Measurements from ENCODE around the gene CDK4.
"Not testable (repeated sequence)": the region's sequence is repeated elsewhere in the genome, so short reads cannot be mapped to it uniquely, and the experiment has no call there.

CDK4 gene

DNA sequence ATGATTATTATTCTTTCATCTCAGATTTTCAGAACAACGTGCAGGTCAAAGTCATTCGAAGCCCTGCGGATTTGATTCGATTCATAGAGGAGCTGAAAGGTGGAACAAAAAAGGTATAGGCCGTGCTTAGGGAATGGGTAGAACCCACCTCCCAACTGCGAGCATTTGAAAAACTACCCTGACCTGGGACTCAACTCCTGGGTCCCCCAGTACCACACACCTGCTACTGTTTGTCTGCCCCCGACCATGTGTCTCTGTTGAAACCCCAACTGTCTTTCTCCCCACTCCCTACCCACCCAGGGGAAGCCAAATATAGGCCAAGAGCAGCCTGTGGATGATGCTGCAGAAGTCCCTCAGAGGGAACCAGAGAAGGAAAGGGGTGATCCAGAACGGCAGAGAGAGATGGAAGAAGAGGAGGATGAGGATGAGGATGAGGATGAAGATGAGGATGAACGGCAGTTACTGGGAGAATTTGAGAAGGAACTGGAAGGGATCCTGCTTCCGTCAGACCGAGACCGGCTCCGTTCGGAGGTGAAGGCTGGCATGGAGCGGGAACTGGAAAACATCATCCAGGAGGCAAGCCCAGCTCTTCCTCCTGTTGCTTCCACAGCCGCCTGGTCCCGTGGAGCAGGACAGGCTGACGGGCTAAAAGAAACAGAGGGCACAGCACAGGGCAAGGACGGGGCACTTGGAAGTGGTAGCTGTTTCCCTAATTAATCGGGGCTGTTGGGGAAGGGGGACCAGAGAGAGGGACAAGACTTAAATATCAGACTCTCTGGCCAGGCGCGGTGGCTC is 34.1 kb downstream of the CDK4 start:
- H3K36me3 Mint-ChIP-seq, result peaks cover 47% of the 10 kb centered on the region
- H3K27me3 Mint-ChIP-seq, result no peaks in the 10 kb centered on the region
- H3K9me3 Mint-ChIP-seq, result no peaks in the 10 kb centered on the region
- no peak overlapping the region for H3K4me3 Mint-ChIP-seq
- H3K4me1 Mint-ChIP-seq, result peaks cover 3% of the 10 kb centered on the region
- peak overlapping the region; percentile 11 for H3K27ac Mint-ChIP-seq
- DNase-seq, result no peak
- CTCF ChIA-PET, result no interaction called here

DNA sequence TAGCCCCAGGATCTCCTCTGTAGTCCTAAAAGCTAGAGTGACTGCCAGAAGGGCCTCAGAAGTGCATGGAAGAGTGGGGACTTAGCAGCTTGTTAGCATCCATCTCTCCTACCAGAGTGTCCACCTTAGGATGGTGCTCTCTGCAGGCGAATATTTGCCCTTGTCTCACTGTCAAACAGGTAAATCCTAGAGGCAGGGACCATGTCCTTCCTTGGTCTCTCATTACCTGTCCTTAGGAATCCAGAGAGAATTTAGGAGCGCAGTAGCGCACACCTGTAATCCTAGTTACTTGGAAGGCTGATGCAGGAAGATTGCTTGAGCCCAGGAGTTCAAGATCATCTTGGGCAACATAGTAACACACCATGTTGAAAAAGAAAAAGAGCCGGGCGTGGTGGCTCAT is 35.0 kb downstream of the CDK4 start:
- CTCF ChIA-PET, result no interaction called here
- Mint-ChIP-seq H3K27ac (no peak overlapping the region), H3K4me3 (no peak overlapping the region), H3K9me3 (no peaks in the 10 kb centered on the region), H3K36me3 (peaks cover 50% of the 10 kb centered on the region), H3K4me1 (peaks cover 3% of the 10 kb centered on the region), H3K27me3 (no peaks in the 10 kb centered on the region)
- no peak for DNase-seq

DNA sequence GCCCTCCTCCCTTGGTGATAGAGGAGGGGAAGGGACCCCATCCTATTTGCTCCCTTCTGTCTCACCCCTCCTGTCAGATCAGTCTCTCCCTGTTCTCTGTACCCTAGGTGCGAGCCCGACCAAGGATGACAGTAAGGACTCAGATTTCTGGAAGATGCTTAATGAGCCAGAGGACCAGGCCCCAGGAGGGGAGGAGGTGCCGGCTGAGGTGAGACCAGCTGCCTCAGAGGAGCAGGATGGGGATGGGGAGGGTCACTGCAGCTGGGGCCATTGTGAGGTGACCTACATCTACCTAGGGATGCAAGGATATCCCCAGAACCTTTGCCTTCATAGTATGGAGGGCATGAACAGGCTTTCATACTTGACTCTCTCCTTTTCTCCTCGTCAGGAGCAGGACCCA is 35.8 kb downstream of the CDK4 start:
- H3K4me3 Mint-ChIP-seq, result no peak overlapping the region
- H3K9me3 Mint-ChIP-seq, result no peaks in the 10 kb centered on the region
- no peak for DNase-seq
- no peak overlapping the region for H3K27ac Mint-ChIP-seq
- peaks cover 51% of the 10 kb centered on the region for H3K36me3 Mint-ChIP-seq
- peaks cover 3% of the 10 kb centered on the region for H3K4me1 Mint-ChIP-seq
- no peaks in the 10 kb centered on the region for H3K27me3 Mint-ChIP-seq
- CTCF ChIA-PET, result no interaction called here

DNA sequence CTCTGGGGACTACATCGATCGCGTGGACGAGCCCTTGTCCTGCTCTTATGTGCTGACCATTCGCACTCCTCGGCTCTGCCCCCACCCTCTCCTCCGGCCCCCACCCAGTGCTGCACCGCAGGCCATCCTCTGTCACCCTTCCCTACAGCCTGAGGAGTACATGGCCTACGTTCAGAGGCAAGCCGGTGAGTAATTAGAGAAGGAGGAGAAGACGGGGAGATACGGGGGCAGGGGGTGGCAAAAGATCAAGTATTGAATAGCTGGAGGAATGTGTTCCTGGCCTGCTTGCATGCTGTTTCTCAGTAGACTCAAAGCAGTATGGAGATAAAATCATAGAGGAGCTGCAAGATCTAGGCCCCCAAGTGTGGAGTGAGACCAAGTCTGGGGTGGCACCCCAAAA is 36.3 kb downstream of the CDK4 start:
- CTCF ChIA-PET, result interaction anchor here (0.7 kb wide), 1 partner anchor 133 kb away, joined by 3 read pairs; no protein-coding TSS in a partner anchor
- Mint-ChIP-seq H3K4me3 (no peak overlapping the region), H3K36me3 (peaks cover 48% of the 10 kb centered on the region), H3K9me3 (no peaks in the 10 kb centered on the region), H3K4me1 (peaks cover 3% of the 10 kb centered on the region), H3K27me3 (no peaks in the 10 kb centered on the region), H3K27ac (no peak overlapping the region)
- no peak for DNase-seq

DNA sequence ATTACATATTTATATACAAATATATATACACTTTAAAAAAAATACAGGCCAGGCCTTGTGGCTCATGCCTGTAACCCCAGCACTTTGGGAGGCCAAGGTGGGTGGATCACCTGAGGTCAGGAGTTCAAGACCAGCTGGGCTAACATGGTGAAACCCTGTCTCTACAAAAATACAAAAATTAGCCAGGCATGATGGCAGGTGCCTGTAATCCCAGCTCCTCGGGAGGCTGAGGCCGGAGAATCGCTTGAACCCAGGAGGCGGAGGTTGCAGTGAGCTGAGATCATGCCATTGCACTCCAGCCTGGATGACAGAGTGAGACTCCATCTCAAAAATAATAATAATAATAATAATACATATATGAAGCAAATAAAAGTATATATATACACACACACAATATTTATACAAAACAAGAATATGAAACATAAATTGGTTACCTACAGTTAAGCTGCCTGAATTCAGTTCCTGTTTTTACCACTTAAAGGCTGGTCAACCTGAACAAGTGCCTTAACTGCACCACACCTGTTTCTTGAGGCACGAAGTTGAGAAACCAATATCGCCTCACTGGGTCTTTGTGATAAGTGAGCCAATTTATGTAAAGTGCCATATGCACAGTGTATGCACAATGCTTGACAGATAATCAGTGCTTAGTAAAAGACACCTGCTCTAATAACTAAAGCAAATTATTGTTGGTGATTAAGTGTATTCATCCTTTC is 36.9 kb downstream of the CDK4 start:
- H3K27ac Mint-ChIP-seq, H3K9me3 Mint-ChIP-seq, DNase-seq, H3K4me1 Mint-ChIP-seq, H3K27me3 Mint-ChIP-seq, H3K4me3 Mint-ChIP-seq: not testable (repeated sequence)
- H3K36me3 Mint-ChIP-seq, result peaks cover 50% of the 10 kb centered on the region
- CTCF ChIA-PET, result interaction anchor here (0.7 kb wide), 1 partner anchor 132 kb away, joined by 3 read pairs; no protein-coding TSS in a partner anchor

DNA sequence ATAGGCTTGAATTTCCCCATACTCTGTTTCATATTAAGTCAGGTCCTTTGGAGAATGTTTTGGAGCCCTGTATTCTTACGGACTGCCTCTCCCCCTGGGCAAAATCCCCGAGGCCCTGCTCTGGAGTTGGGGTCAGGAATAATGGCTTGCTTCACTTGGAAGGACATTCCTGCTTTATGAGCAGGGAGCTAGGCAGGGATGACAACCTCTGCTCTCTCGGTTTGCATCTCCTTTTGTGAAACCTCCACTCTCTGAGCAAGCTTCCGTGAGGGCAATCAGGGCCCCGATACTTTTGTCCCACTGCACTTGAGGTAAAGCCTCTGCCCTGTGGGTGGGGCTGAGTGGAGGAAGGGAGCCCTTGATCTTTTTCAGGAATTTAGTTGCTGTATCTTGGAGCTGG is 38.9 kb downstream of the CDK4 start:
- Mint-ChIP-seq H3K36me3 (peaks cover 44% of the 10 kb centered on the region), H3K4me3 (no peak overlapping the region), H3K9me3 (no peaks in the 10 kb centered on the region), H3K4me1 (peaks cover 8% of the 10 kb centered on the region), H3K27ac (no peak overlapping the region), H3K27me3 (no peaks in the 10 kb centered on the region)
- CTCF ChIA-PET, result no interaction called here
- DNase-seq, result no peak

DNA sequence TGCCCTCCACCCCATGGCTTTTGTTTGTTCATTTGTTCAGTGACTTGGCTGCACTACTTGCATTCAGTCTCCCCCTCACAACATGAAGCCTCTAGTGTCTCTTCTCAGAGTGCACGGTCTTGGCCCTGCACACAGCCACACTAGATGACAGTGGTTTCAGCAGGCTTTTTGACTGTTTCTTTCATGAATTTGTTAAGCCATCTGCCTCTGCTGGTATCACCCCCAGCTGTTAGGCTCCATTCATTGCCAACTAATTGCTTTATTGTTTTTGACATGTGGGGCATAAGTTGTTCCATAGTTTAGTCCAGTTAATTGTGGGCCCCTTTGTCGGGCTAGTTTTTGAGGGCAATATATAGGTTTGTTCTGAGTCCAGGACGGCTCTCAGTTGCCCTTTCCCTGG is 39.4 kb downstream of the CDK4 start:
- H3K36me3 Mint-ChIP-seq, result peaks cover 39% of the 10 kb centered on the region
- no peak for DNase-seq
- H3K9me3 Mint-ChIP-seq, result no peaks in the 10 kb centered on the region
- CTCF ChIA-PET, result no interaction called here
- H3K4me3 Mint-ChIP-seq, result no peak overlapping the region
- no peak overlapping the region for H3K27ac Mint-ChIP-seq
- H3K4me1 Mint-ChIP-seq, result peaks cover 6% of the 10 kb centered on the region
- no peaks in the 10 kb centered on the region for H3K27me3 Mint-ChIP-seq

DNA sequence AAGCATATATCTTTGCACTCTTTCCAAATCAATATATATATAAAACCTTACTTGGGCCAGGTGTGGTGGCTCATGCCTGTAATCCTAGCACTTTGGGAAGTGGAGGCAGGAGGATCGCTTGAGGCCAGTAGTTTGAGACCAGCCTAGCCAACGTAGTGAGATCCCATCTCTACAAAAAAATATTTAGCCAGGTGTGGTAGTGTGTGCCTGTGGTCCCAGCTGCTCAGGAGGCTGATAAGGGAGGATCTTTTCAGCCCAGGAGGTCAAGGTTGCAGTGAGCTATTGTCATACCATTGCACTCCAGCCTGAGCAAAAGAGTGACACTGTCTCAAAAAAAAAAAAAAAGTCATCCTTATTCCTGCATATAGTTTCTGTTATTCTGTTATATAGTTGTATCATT is 43.8 kb downstream of the CDK4 start:
- Mint-ChIP-seq H3K9me3 (peaks cover 6% of the 10 kb centered on the region), H3K4me1 (peaks cover 5% of the 10 kb centered on the region), H3K4me3 (no peak overlapping the region), H3K27ac (no peak overlapping the region), H3K36me3 (peaks cover 50% of the 10 kb centered on the region), H3K27me3 (no peaks in the 10 kb centered on the region)
- DNase-seq, result no peak
- CTCF ChIA-PET, result interaction anchor here (0.6 kb wide), 1 partner anchor 495 kb away, joined by 3 read pairs; no protein-coding TSS in a partner anchor

DNA sequence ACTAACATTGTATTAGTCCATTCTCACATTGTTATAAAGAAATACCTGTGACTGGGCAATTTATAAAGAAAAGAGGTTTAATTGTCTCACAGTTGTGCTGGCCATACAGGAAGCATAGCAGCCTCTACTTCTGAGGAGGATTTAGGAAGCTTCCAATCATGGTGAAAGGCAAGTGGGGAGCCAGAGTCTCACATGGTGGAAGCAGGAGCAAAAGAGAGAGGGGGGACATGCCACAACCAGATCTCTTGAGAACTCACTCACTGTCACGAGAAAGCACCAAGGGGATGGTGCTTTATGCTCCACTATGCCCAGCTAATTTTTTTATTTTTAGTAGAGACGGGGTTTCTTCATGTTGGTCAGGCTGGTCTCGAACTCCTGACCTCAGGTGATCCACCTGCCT is 44.9 kb downstream of the CDK4 start:
- no peak for DNase-seq
- H3K27ac Mint-ChIP-seq, result no peak overlapping the region
- CTCF ChIA-PET, result interaction anchor here (0.9 to 1.3 kb wide), 2 partner anchors 14 to 52 kb away, joined by 3 read pairs; no protein-coding TSS in a partner anchor

DNA sequence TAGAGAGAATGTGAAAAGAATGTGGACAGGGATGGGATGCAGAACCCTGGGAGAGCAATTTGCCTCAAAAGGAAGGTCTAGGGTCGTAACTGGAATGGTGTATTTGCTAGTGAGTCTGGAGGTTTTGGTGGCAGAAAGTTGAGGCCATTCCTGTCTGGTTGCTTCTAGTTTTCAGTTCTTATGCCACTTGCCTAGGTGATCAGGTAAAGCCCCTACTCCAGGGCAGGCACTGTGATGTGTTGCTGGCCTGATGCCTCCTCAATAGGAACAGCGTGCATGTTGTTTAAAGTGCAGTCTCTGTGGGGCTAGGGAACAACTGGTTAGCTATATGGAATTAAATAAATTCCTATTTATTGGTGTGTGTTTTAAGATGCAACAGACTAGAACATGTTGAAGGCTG is 51.8 kb downstream of the CDK4 start:
- CTCF ChIA-PET, result no interaction called here
- Mint-ChIP-seq H3K4me1 (peaks cover 5% of the 10 kb centered on the region), H3K36me3 (peaks cover 66% of the 10 kb centered on the region), H3K4me3 (no peak overlapping the region), H3K27me3 (no peaks in the 10 kb centered on the region), H3K27ac (no peak overlapping the region), H3K9me3 (peaks cover 11% of the 10 kb centered on the region)
- DNase-seq, result no peak

More for the DNA sequence above, 44.9 kb downstream of the CDK4 start:
- H3K4me3 Mint-ChIP-seq, result no peak overlapping the region
- H3K9me3 Mint-ChIP-seq, result peaks cover 11% of the 10 kb centered on the region
- H3K27me3 Mint-ChIP-seq, result no peaks in the 10 kb centered on the region
- peaks cover 5% of the 10 kb centered on the region for H3K4me1 Mint-ChIP-seq
- peaks cover 56% of the 10 kb centered on the region for H3K36me3 Mint-ChIP-seq

DNA sequence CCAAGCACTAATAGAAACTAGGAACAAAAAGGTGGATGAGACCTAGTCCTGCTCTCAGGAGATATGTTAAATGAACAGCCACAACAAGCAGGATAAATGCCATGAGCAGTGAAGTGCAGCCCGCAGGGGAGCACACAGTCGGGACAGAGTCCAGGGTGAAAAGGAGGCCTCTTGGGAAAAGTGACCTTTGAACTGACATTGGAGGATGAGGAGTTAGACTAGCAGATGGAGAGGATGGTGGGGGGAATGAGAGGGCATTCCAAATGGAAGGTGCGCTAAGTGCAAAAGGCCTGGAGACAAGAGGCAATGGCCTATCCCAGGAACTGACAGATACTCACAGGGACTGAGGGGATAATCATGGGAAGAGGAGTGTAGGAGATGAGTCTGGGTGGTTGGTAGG is 53.7 kb downstream of the CDK4 start:
- no peak for DNase-seq
- Mint-ChIP-seq H3K36me3 (peaks cover 53% of the 10 kb centered on the region), H3K27ac (no peak overlapping the region), H3K4me3 (no peak overlapping the region), H3K27me3 (no peaks in the 10 kb centered on the region), H3K9me3 (peaks cover 5% of the 10 kb centered on the region), H3K4me1 (peaks cover 5% of the 10 kb centered on the region)
- CTCF ChIA-PET, result no interaction called here
